Esophagus muscularis mucosa (tissue), 3 donors: ENCODE data around the gene SAMD1.
"Not testable (repeated sequence)": the region's sequence is repeated elsewhere in the genome, so short reads cannot be mapped to it uniquely, and the experiment has no call there.

Experiments used
- CTCF ChIP-seq, 3 experiments: fragments of 200-600 bp in 2 of 3; fragments of 450-650 bp in 1 of 3; sonication (generic) in 2 of 3; IDR thresholded peaks; one replicate each; pipeline ENCODE4 v1.5.1; 2017 to 2019; ENCODE audit warnings: antibody characterized with exemption in 3 of 3, mild to moderate bottlenecking in 2 of 3, moderate library complexity in 1 of 3
- POLR2A ChIP-seq: fragments of 450-650 bp; IDR thresholded peaks from one replicate; pipeline ENCODE4 v1.6.1; 2017; ENCODE audit warnings: antibody characterized with exemption, moderate library complexity, mild to moderate bottlenecking, low read depth
- POLR2AphosphoS5 ChIP-seq, 2 donors: sonication (generic); formaldehyde crosslinking; IDR thresholded peaks; one replicate each; pipeline ENCODE4 v1.6.1; 2017; ENCODE audit warnings: antibody characterized with exemption in 2 of 2

- TF ChIP-seq CTCF (IDR thresholded peaks at IDR 0.05); POLR2A; POLR2AphosphoS5 (IDR thresholded peaks at IDR 0.05): not testable (repeated sequence)
These were observed 39.6 kb downstream of the SAMD1 start for GRCh38 chr19:14050961-14051360.
